K562 (cell line): Measurements from ENCODE around the gene ASPDH.

Experiments used
- CREB3 ChIP-seq: fragments of 450-650 bp; conservative IDR thresholded peaks from 2 replicates; pipeline ENCODE4 v1.6.1; 2016; ENCODE audit warnings: missing genetic modification characterization, low read depth, mild to moderate bottlenecking, missing compliant biosample characterization, moderate library complexity
- CTCF ChIP-seq, 3 experiments: IDR thresholded peaks in 2 of 3; conservative IDR thresholded peaks in 1 of 3; 2 replicates each; pipeline ENCODE4 v1.5.1; 2011 to 2012; ENCODE audit warnings: low read length in 3 of 3, mild to moderate bottlenecking in 3 of 3, control low read depth in 2 of 3, improper control_type of control experiment in 1 of 3, inconsistent platforms in 1 of 3, low read depth in 1 of 3, mixed read lengths in 1 of 3, moderate library complexity in 1 of 3; ENCODE audit not compliant: insufficient read depth in 2 of 3
- FOS ChIP-seq: IDR thresholded peaks from 3 replicates; pipeline ENCODE4 v1.6.1; 2011; ENCODE audit not compliant: insufficient read length; ENCODE audit errors: extremely low read depth
- RFX1 ChIP-seq: fragments of 450-650 bp; IDR thresholded peaks from 2 replicates; pipeline ENCODE4 v1.6.1; 2016; ENCODE audit warnings: mild to moderate bottlenecking, moderate library complexity
- RNF2 ChIP-seq: sonication (generic); IDR thresholded peaks from 2 replicates; pipeline ENCODE4 v1.6.1; 2016
- SIN3A ChIP-seq, 2 experiments: fragments of 150-350 bp in 1 of 2; IDR thresholded peaks; 2 replicates each; pipeline ENCODE4 v1.6.1; 2011 to 2016; ENCODE audit warnings: borderline replicate concordance in 2 of 2, low read depth in 2 of 2, low read length in 2 of 2, mild to moderate bottlenecking in 2 of 2, moderate library complexity in 2 of 2; ENCODE audit not compliant: control insufficient read depth in 1 of 2
- TCF7 ChIP-seq: sonication (generic); IDR thresholded peaks from 2 replicates; pipeline ENCODE4 v1.6.1; 2016; ENCODE audit warnings: antibody characterized with exemption, borderline replicate concordance
- TF ChIP-seq, protein P1 (sequence below): sonication (generic); formaldehyde crosslinking; IDR thresholded peaks from 2 replicates; pipeline ENCODE4 v1.8.1; 2023; ENCODE audit warnings: mild to moderate bottlenecking, missing genetic modification reagents
- TF ChIP-seq, protein P2 (sequence below), 2 experiments: fragments of 450-650 bp in 1 of 2; sonication (generic) in 1 of 2; formaldehyde crosslinking in 1 of 2; IDR thresholded peaks in 1 of 2; conservative IDR thresholded peaks in 1 of 2; 2 replicates each; pipeline versions ENCODE4 v1.6.1 to v1.8.1; 2016 to 2023; ENCODE audit warnings: mild to moderate bottlenecking in 2 of 2, moderate library complexity in 2 of 2, inconsistent platforms in 1 of 2, missing genetic modification reagents in 1 of 2

GRCh38 chr19:50476907-50477238 is 36.8 kb downstream of the ASPDH start:
- TF ChIP-seq CTCF (IDR thresholded peaks at IDR 0.05 in 2 of 3, conservative IDR thresholded peaks at IDR 0.05 in 1 of 3; ENCODE audit: insufficient read depth in 2 of 3, low read depth in 1 of 3, low read length in 3 of 3) (no peak), RFX1 (no peak), TCF7 (no peak), RNF2 (no peak), CREB3 (no peak), SIN3A (IDR thresholded peaks at IDR 0.05; ENCODE audit: borderline replicate concordance in 2 of 2, control insufficient read depth in 1 of 2, low read depth in 2 of 2, low read length in 2 of 2) (peak in 1 of 2 experiments; percentile 20; a peak in 1 of 4 replicates), FOS (no peak)
- TF ChIP-seq, protein P1, sequence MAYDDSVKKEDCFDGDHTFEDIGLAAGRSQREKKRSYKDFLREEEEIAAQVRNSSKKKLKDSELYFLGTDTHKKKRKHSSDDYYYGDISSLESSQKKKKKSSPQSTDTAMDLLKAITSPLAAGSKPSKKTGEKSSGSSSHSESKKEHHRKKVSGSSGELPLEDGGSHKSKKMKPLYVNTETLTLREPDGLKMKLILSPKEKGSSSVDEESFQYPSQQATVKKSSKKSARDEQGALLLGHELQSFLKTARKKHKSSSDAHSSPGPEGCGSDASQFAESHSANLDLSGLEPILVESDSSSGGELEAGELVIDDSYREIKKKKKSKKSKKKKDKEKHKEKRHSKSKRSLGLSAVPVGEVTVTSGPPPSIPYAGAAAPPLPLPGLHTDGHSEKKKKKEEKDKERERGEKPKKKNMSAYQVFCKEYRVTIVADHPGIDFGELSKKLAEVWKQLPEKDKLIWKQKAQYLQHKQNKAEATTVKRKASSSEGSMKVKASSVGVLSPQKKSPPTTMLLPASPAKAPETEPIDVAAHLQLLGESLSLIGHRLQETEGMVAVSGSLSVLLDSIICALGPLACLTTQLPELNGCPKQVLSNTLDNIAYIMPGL (CRISPR knock-in tag): no peak
- TF ChIP-seq, protein P2, sequence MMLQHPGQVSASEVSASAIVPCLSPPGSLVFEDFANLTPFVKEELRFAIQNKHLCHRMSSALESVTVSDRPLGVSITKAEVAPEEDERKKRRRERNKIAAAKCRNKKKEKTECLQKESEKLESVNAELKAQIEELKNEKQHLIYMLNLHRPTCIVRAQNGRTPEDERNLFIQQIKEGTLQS (IDR thresholded peaks at IDR 0.05): no peak
- TF ChIP-seq, protein P2 (CRISPR knock-in tag; conservative IDR thresholded peaks at IDR 0.05): no peak
